Spleen (tissue), 7 donors: ENCODE results near the gene FRMPD2.

Source experiments
- CTCF ChIP-seq, 11 experiments: fragments of 200-600 bp in 7 of 11; fragments of 450-650 bp in 4 of 11; sonication (generic) in 4 of 11; IDR thresholded peaks in 8 of 11; conservative IDR thresholded peaks in 3 of 11; 1 replicate in 7 of 11; 2 replicates in 4 of 11; pipeline versions ENCODE4 v1.4.0 to v1.8.0; 2016 to 2021; ENCODE audit warnings: antibody characterized with exemption in 11 of 11, inconsistent platforms in 4 of 11, mild to moderate bottlenecking in 1 of 11
- POLR2A ChIP-seq, 3 donors: fragments of 450-650 bp; IDR thresholded peaks; one replicate each; pipeline ENCODE4 v1.5.1; 2017; ENCODE audit warnings: antibody characterized with exemption in 3 of 3, mild to moderate bottlenecking in 1 of 3
- donor health status: DM: no; HTN: no; CAD: no; lungs with moderate emphysema.
- donor health status: DM: no; HTN: no; CAD: no.
- donor health status: DM: no; HTN: no; CAD: no.

- no peak for TF ChIP-seq CTCF (IDR thresholded peaks at IDR 0.05 in 8 of 11, conservative IDR thresholded peaks at IDR 0.05 in 3 of 11)
- no peak for TF ChIP-seq POLR2A (IDR thresholded peaks at IDR 0.05)
These were observed 40.2 kb downstream of the FRMPD2 start for GRCh38 chr10:48234295-48234694.
